GM10266 (cell line): ENCODE data around the gene GNA14.

ENCODE experiments used
- DNase-seq: peaks from one replicate; pipeline ENCODE4 v3.0.0; 2012; ENCODE audit errors: extremely low spot score
- TF ChIP-seq, protein P1 (sequence below): IDR thresholded peaks from 2 replicates; pipeline ENCODE4 v1.5.1; 2012; ENCODE audit warnings: mild to moderate bottlenecking, low read depth; ENCODE audit not compliant: control insufficient read depth, insufficient read depth; ENCODE audit errors: missing control alignments

Gene GNA14

DNA sequence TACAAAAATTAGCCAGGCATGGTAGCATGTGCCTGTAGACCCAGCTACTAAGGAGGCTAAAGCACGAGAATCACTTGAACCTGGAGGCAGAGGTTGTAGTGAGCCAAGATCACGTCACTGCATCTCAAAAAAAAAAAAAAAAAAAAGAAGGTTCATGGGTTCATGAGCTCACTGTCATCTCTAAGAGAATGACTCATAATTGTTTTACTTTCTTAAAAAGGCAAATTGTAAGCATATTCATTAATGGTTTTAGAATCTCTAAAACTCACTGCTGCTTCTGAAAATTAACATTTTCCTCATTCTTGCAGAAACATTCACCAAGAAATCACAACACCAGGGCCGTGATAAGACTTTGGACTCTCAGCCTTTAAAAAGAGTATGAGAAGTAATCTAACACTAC lies 103.6 kb downstream of the GNA14 start:
- DNase-seq, result no peak
- TF ChIP-seq, protein P1, sequence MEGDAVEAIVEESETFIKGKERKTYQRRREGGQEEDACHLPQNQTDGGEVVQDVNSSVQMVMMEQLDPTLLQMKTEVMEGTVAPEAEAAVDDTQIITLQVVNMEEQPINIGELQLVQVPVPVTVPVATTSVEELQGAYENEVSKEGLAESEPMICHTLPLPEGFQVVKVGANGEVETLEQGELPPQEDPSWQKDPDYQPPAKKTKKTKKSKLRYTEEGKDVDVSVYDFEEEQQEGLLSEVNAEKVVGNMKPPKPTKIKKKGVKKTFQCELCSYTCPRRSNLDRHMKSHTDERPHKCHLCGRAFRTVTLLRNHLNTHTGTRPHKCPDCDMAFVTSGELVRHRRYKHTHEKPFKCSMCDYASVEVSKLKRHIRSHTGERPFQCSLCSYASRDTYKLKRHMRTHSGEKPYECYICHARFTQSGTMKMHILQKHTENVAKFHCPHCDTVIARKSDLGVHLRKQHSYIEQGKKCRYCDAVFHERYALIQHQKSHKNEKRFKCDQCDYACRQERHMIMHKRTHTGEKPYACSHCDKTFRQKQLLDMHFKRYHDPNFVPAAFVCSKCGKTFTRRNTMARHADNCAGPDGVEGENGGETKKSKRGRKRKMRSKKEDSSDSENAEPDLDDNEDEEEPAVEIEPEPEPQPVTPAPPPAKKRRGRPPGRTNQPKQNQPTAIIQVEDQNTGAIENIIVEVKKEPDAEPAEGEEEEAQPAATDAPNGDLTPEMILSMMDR, result no peak

DNA sequence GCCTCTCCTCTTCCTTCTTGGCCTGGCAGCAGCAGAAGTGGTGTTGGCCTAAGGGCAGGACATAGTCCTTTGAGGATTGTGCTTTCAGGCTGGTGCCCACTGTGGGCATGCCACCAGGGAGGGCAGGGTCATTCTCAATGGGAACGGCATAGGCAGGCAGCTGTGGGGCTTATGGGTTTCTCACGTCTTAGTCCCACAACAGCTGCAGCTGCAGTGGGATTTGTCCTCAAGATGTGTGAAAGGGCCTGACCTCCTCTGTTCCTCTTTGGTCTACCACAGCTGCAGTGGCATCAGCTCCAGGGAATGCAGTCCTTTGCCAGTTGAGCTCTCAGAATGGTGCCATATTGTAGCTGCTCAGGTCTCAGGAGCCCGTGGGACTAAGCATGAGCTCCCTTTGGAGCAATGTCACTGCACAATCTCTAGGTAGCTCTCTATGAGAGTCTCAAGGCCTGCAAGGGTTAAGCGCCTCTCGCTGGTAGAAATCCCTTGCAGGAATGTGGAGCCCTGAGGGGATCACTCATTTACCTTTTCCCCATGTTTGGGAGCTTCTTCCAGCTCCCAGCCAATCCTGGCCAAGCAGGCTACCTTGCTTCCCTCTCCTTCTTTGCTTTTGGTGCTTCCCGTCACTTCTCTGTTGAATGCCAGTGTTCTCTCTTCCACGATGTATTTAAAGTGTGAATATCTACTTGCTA lies 104.8 kb downstream of the GNA14 start:
- TF ChIP-seq, protein P1, result no peak
- no peak for DNase-seq

DNA sequence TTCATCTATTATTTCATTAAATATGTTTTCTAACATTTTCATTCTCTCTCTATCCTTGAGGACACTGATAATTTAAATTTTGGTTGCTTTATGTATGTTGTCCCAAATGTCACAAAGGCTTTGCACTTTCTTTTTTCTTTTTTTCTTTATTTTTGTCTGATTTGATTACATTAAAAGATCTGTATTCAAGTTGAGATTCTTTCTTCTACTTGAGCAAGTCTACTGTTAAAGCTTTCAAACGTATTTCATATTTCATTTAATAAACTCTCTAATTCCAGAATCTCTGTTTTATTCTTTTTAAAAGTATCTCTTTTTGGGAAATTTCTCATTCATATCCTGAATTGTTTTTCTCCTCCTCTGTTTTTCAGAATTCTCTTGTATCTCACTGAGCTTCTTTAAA lies 106.5 kb downstream of the GNA14 start:
- DNase-seq, result no peak
- TF ChIP-seq, protein P1, result no peak

DNA sequence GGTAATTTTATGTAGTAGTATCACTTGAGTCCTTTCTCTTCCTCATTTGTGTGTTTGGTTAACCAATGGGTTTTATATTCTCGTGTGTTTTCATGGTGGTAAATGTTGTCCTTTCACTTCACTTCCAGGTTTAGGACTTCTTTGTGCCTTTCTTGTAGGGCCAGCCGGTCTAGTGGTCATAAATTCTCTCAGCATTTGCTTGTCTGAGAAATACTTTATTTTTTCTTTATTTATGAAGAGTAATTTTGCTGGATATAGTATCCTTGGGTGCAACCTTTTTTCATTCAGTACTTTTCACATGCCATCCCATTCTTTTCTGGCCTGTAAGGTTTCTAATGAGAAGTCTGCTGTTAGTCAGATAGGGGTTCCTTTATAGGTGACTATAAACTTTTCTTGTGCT lies 107.1 kb downstream of the GNA14 start:
- TF ChIP-seq, protein P1, result no peak
- no peak for DNase-seq

DNA sequence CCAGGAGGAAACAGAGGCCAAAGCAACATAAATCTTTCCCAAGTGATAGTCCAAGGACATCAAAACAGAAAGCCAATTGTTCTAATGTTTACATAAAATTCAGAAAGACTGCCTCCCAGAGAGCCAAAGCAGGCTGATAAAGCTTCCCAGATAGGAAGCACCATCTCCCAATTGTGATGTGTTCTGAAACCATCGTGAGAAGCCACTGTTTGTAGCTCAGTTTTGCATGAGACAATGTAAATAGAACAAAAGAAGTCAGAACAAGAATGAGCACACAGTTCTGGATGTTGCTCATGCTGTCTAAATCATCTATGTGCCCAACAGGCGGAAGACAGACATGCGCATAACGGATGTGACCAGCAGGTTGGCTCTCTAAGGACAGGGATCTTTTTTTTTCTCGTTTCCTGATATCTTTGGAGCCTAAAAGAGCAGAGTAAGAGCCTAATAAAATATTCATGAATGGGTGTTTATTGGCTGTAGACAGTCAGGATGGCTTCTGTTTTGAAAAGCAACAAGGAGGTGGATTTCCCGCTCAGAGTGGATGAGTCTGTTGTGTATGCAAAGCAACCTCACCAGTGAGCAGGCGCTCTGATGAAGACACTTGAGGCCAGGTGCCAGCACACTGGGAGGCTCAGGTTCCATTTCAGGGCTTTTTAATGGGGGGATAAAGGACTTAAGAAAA lies 113.6 kb downstream of the GNA14 start:
- TF ChIP-seq, protein P1, result no peak

DNA sequence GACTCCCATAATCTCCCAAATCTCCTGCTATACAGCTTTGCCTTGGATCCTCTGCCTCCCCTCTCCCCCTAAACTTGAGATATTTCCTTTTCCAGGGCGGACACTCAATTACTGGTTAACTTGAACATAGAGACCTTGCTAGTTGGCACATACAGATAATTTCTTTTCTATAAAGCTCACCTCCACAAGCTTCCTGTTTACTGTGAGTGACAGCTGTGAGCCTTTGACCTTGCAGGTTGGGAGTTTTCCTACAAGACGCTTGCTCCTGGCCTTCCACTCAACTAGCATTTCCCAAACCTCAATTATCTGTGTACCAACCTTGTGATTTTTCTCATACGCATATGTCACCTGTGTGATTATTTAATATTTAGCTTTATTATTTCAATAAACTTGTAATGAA lies 114.5 kb downstream of the GNA14 start:
- TF ChIP-seq, protein P1, result no peak
- DNase-seq, result no peak

More for the DNA sequence above, 113.6 kb downstream of the GNA14 start:
- DNase-seq, result no peak

DNA sequence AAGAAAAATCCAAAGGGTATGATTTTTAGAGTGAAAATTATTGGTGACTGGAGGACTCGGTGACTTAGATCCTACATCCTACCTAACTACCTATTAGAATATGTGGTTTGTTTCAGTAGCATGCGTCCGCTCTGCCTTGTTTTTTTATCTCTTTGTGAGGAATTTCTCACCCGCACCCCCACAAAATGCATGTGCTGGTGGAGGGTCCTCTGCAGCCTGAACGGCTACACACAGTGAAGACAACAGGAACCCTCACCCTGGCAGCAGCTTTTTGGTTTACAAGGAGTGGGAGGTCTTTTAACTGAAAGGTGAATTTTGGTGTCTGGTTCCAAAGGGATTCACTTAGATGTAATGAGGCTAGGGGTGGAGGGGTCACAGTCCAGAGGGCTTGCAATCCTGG lies 115.5 kb downstream of the GNA14 start:
- no peak for DNase-seq
- TF ChIP-seq, protein P1, result no peak
